A673 (cell line): ENCODE data around the gene ATOSB.

Experiments used
- EZH2 ChIP-seq: fragments of 200-600 bp; sonication (generic); IDR thresholded peaks from 2 replicates; pipeline ENCODE4 v1.6.1; 2017; ENCODE audit warnings: borderline replicate concordance, low read depth, mild to moderate bottlenecking, mixed read lengths, antibody characterized with exemption, low read length; ENCODE audit not compliant: poor library complexity, severe bottlenecking
- TF ChIP-seq, protein P1 (sequence below): fragments of 300-800, 200-600 bp; sonication (generic); conservative IDR thresholded peaks from 2 replicates; pipeline ENCODE4 v1.5.1; 2017; ENCODE audit warnings: low read depth, mild to moderate bottlenecking, antibody characterized with exemption, low read length, moderate library complexity, mixed read lengths

DNA sequence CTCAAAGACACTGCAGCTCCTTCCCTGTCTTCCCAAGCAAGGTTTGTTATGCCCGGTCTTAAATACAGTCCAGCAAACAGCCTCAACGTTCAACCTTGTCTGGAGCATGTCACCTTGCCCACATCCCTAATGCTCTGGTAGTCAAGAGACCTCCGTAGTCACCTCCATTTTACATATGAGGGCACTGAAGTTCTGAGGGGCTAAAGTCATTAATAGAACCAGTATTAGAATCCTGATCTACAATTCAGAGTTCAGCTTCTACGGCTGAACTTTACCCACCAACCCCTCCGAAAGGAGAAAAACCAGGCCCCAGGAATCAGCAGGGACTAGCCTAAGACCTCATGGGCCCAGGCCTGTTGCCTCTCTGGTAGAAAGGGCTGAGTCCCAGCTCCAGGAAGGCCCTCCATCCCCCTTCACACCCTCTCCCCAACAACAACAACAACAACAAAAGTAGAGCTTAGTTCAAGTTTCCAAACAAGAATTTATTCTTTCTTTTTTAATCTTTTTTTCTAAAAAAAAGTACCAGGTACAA is 11.9 kb downstream of the ATOSB start:
- TF ChIP-seq, protein P1, sequence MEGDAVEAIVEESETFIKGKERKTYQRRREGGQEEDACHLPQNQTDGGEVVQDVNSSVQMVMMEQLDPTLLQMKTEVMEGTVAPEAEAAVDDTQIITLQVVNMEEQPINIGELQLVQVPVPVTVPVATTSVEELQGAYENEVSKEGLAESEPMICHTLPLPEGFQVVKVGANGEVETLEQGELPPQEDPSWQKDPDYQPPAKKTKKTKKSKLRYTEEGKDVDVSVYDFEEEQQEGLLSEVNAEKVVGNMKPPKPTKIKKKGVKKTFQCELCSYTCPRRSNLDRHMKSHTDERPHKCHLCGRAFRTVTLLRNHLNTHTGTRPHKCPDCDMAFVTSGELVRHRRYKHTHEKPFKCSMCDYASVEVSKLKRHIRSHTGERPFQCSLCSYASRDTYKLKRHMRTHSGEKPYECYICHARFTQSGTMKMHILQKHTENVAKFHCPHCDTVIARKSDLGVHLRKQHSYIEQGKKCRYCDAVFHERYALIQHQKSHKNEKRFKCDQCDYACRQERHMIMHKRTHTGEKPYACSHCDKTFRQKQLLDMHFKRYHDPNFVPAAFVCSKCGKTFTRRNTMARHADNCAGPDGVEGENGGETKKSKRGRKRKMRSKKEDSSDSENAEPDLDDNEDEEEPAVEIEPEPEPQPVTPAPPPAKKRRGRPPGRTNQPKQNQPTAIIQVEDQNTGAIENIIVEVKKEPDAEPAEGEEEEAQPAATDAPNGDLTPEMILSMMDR, result no peak
- no peak for TF ChIP-seq EZH2
